ENCODE measurements around the gene HPSE. TPM values are rescaled to one million over a fixed set of nuclear protein-coding genes. Genes with fewer than 3 reads are reported as not detected.
A peak's percentile ranks its signal among the peaks of the same experiment; 100 is the strongest.

The HPSE gene
- total and polyA plus RNA-seq, 2 of the 8 experiments (the other 6 are each of a cell fraction or from before 2014, with no cell fraction given) = 1.5 to 5.0 TPM

GRCh38 chr4:83328521-83329187, 6.0 kb downstream of the HPSE start:
- no peak overlapping the region for H2BK5ac ChIP-seq (ENCODE audit: low read depth, low read length)
- no peak overlapping the region for H3K18ac ChIP-seq (ENCODE audit: extremely low read depth, low read length)
- H4K8ac ChIP-seq (ENCODE audit: extremely low read depth, insufficient read depth, low read length) = no peak overlapping the region
- no peak overlapping the region for H3K56ac ChIP-seq (replicated peaks; ENCODE audit: insufficient read length, low read depth, low read length)
- peaks cover 4% of the 10 kb centered on the region for H3K23me2 ChIP-seq (ENCODE audit: low read depth, low read length)
- H2AFZ ChIP-seq (ENCODE audit: low read length) = no peak overlapping the region
- no peak overlapping the region for H4K5ac ChIP-seq (ENCODE audit: insufficient read length, low read depth, low read length)
- H3K36me3 ChIP-seq (ENCODE audit: control insufficient read depth in 2 of 4, insufficient read depth in 4 of 4, low read length in 3 of 4) = no peaks in the 10 kb centered on the region
- H2BK15ac ChIP-seq (ENCODE audit: low read length) = no peak overlapping the region
- FAIRE-seq (peak; percentile 84), DNase-seq (ENCODE audit: low read depth in 1 of 2, low spot score in 2 of 2) (peak in 1 of 2 experiments; percentile 49)
- no peak overlapping the region for H2BK120ac ChIP-seq (replicated peaks; ENCODE audit: low read depth, low read length)
- no peaks in the 10 kb centered on the region for H4K20me1 ChIP-seq (replicated peaks in 1 of 2; ENCODE audit: control insufficient read depth in 1 of 2, insufficient read depth in 2 of 2, low read length in 2 of 2)
- POLR2A ChIA-PET (ENCODE audit: partially characterized antibody) = no interaction called here
- no peak overlapping the region for H3K14ac ChIP-seq (ENCODE audit: insufficient read length)
- H3K27me3 ChIP-seq (replicated peaks in 1 of 4; ENCODE audit: control insufficient read depth in 3 of 4, extremely low read depth in 1 of 4, insufficient read depth in 3 of 4, low read length in 3 of 4) = peaks cover 2 to 8% (median 8%) of the 10 kb centered on the region in 4 experiments
- no peaks in the 10 kb centered on the region for H3K79me1 ChIP-seq (ENCODE audit: low read depth, low read length)
- no peak overlapping the region for H3K9ac ChIP-seq (replicated peaks in 1 of 4; ENCODE audit: extremely low read depth in 1 of 4, low read depth in 3 of 4, low read length in 3 of 4)
- no peak overlapping the region for H3K4me3 ChIP-seq (ENCODE audit: extremely low read depth in 1 of 4, insufficient read depth in 2 of 4, low read depth in 3 of 4, low read length in 4 of 4)
- no peak overlapping the region for H3K27ac ChIP-seq (ENCODE audit: low read depth, low read length)
- H3K4me1 ChIP-seq (replicated peaks in 1 of 4; ENCODE audit: control insufficient read depth in 3 of 4, insufficient read depth in 4 of 4, low read length in 3 of 4) = no peaks in the 10 kb centered on the region
- no peak overlapping the region for H2AK5ac ChIP-seq (ENCODE audit: low read depth, low read length)
- H3K4ac ChIP-seq (replicated peaks; ENCODE audit: insufficient read length, low read depth, low read length) = no peak overlapping the region
- H3K9me3 ChIP-seq (ENCODE audit: insufficient read depth in 2 of 2, low read depth in 1 of 2, low read length in 1 of 2) = no peaks in the 10 kb centered on the region
- CTCF ChIA-PET (ENCODE audit: partially characterized antibody) = interaction anchor here (1.3 to 2.0 kb wide), 3 partner anchors 21 to 47 kb away, joined by 3 to 5 read pairs (median 5); no protein-coding TSS in a partner anchor
- H3K79me2 ChIP-seq (ENCODE audit: control insufficient read depth in 1 of 2, insufficient read depth in 2 of 2, low read length in 2 of 2) = no peaks in the 10 kb centered on the region
- H3K23ac ChIP-seq (ENCODE audit: insufficient read length) = no peak overlapping the region
- 43% methylated on average over 7 of the region's 7 CpGs; no CpG with 5 or more reads in 1 of the 2 experiments for WGBS, 2 experiments (ENCODE audit: extremely low coverage in 1 of 2, insufficient coverage in 1 of 2, insufficient read length in 1 of 2, insufficient replicate concordance in 2 of 2, low coverage in 1 of 2, low lambda C conversion rate in 2 of 2, missing lambda C conversion rate in 1 of 2)
- H2BK12ac ChIP-seq (ENCODE audit: low read depth, low read length) = no peak overlapping the region
- H2BK20ac ChIP-seq (ENCODE audit: low read length) = no peak overlapping the region
- no peak overlapping the region for H4K91ac ChIP-seq (replicated peaks; ENCODE audit: insufficient read length, low read length)
- H3K4me2 ChIP-seq (ENCODE audit: insufficient read depth in 1 of 2, low read depth in 2 of 2, low read length in 2 of 2) = no peak overlapping the region
- TF ChIP-seq GTF2F1 (IDR thresholded peaks at IDR 0.05; ENCODE audit: borderline replicate concordance, low read depth, low read length) = no peak
- TF ChIP-seq CTCF (IDR thresholded peaks at IDR 0.05; ENCODE audit: control extremely low read depth in 1 of 3, insufficient read depth in 1 of 3, low read depth in 1 of 3, low read length in 3 of 3) = peak; percentile 28 to 59 (median 51)
- no peak for TF ChIP-seq CHD1 (IDR thresholded peaks at IDR 0.05; ENCODE audit: low read depth, low read length)
- no peak for TF ChIP-seq HDAC6 (IDR thresholded peaks at IDR 0.05; ENCODE audit: low read depth, low read length)
- TF ChIP-seq ZNF274 (IDR thresholded peaks at IDR 0.05; ENCODE audit: borderline replicate concordance, extremely low read depth, low read length) = no peak
- no peak for TF ChIP-seq KDM1A (IDR thresholded peaks at IDR 0.05; ENCODE audit: borderline replicate concordance, low read length)
- peak; percentile 76 for TF ChIP-seq E2F6 (IDR thresholded peaks at IDR 0.05)
- TF ChIP-seq MAX (IDR thresholded peaks at IDR 0.05) = peak; percentile 79
